OCI-LY1 (cell line): Measurements from ENCODE around the gene PRKAR1A.

Experiments
- H2AFZ ChIP-seq: fragments of 200-600 bp; sonication (generic), shearing (Covaris generic); 2 replicates; pipeline ENCODE4 v1.6.0; 2014; ENCODE audit warnings: antibody characterized with exemption, mild to moderate bottlenecking, low read length
- H3F3A ChIP-seq: fragments of 200-600 bp; sonication (generic), shearing (Covaris generic); 2 replicates; pipeline ENCODE4 v1.6.0; 2014; ENCODE audit warnings: mild to moderate bottlenecking, antibody characterized with exemption, low read length, moderate library complexity; ENCODE audit not compliant: insufficient read depth
- H3K27ac ChIP-seq: fragments of 200-600 bp; sonication (generic); 2 replicates; pipeline ENCODE4 v1.5.1; 2014; ENCODE audit warnings: low read length, mixed run types, mild to moderate bottlenecking, low read depth; ENCODE audit not compliant: poor library complexity, severe bottlenecking
- H3K27me3 ChIP-seq: fragments of 200-600 bp; sonication (generic); 2 replicates; pipeline ENCODE4 v1.6.0; 2014; ENCODE audit warnings: antibody characterized with exemption, mild to moderate bottlenecking, low read length, moderate library complexity; ENCODE audit not compliant: insufficient read depth
- H3K36me3 ChIP-seq: fragments of 200-600 bp; sonication (generic); 2 replicates; pipeline ENCODE4 v1.6.1; 2014; ENCODE audit warnings: mild to moderate bottlenecking, antibody characterized with exemption, low read length, moderate library complexity, mixed read lengths; ENCODE audit not compliant: insufficient read depth
- H3K4me1 ChIP-seq: fragments of 200-600 bp; sonication (generic); 2 replicates; pipeline ENCODE4 v1.5.1; 2014; ENCODE audit warnings: mild to moderate bottlenecking, low read length, moderate library complexity; ENCODE audit not compliant: insufficient read depth, severe bottlenecking
- H3K4me2 ChIP-seq: fragments of 200-600 bp; sonication (generic), shearing (Covaris generic); 2 replicates; pipeline ENCODE4 v1.6.1; 2014; ENCODE audit warnings: low read length
- H3K4me3 ChIP-seq: fragments of 200-600 bp; sonication (generic); 2 replicates; pipeline ENCODE4 v1.5.1; 2014; ENCODE audit warnings: low read length, low read depth, mild to moderate bottlenecking, mixed read lengths; ENCODE audit not compliant: poor library complexity, severe bottlenecking
- H3K79me2 ChIP-seq: fragments of 200-600 bp; shearing (Covaris generic); 2 replicates; pipeline ENCODE4 v1.6.1; 2016; ENCODE audit warnings: mixed run types, low read length, mixed read lengths; ENCODE audit not compliant: insufficient read depth
- H3K9ac ChIP-seq: fragments of 200-600 bp; sonication (generic), shearing (Covaris generic); 2 replicates; pipeline ENCODE4 v1.6.1; 2014; ENCODE audit warnings: mild to moderate bottlenecking, low read length, mixed read lengths
- H3K9me2 ChIP-seq: fragments of 200-600 bp; sonication (generic), shearing (Covaris generic); 2 replicates; pipeline ENCODE4 v1.6.1; 2014; ENCODE audit warnings: low read depth, mild to moderate bottlenecking, low read length, mixed read lengths
- H3K9me3 ChIP-seq: fragments of 200-600 bp; shearing (Covaris generic); 2 replicates; pipeline ENCODE4 v1.6.1; 2014; ENCODE audit warnings: low read length, mixed read lengths
- H4K20me1 ChIP-seq: fragments of 200-600 bp; sonication (generic), shearing (Covaris generic); 2 replicates; pipeline ENCODE4 v1.6.0; 2016; ENCODE audit warnings: mild to moderate bottlenecking, low read length; ENCODE audit not compliant: insufficient read depth
- CTCF ChIP-seq: fragments of 200-600 bp; sonication (generic), shearing (Covaris generic); IDR thresholded peaks from 2 replicates; pipeline ENCODE4 v1.5.1; 2017; ENCODE audit warnings: mild to moderate bottlenecking, antibody characterized with exemption, low read length, moderate library complexity, mixed read lengths
- EZH2 ChIP-seq: fragments of 200-600 bp; sonication (generic), shearing (Covaris generic); IDR thresholded peaks from 2 replicates; pipeline ENCODE4 v1.8.0; 2017; ENCODE audit warnings: borderline replicate concordance, mixed run types, mild to moderate bottlenecking, antibody characterized with exemption, low read length, moderate library complexity, mixed read lengths

PRKAR1A gene

GRCh38 chr17:68509141-68510057, 2.8 kb upstream of the PRKAR1A start:
- no peak for TF ChIP-seq EZH2
- no peak for TF ChIP-seq CTCF
- Histone ChIP-seq H4K20me1 (no peaks in the 10 kb centered on the region), H3K27me3 (no peaks in the 10 kb centered on the region), H2AFZ (no peak overlapping the region), H3F3A (no peaks in the 10 kb centered on the region), H3K27ac (peak overlapping the region; percentile 86), H3K4me3 (no peak overlapping the region), H3K79me2 (peaks cover 20% of the 10 kb centered on the region), H3K9me2 (no peaks in the 10 kb centered on the region), H3K4me2 (peak overlapping the region; percentile 22; the same call in 1 of the 2 replicates), H3K9me3 (no peaks in the 10 kb centered on the region), H3K36me3 (peaks cover 5% of the 10 kb centered on the region; the same call in 1 of the 2 replicates), H3K4me1 (peaks cover 34% of the 10 kb centered on the region), H3K9ac (peak overlapping the region; percentile 8; the same call in 1 of the 2 replicates)

- H3K4me1 ChIP-seq, result peaks cover 43% of the 10 kb centered on the region
- peak overlapping the region; percentile 86 for H3K27ac ChIP-seq
- no peaks in the 10 kb centered on the region for H3F3A ChIP-seq
- peak overlapping the region; percentile 83 for H3K9ac ChIP-seq
- no peaks in the 10 kb centered on the region for H3K9me3 ChIP-seq
- peak overlapping the region; percentile 85 for H3K4me2 ChIP-seq
- H3K79me2 ChIP-seq, result peaks cover 39% of the 10 kb centered on the region
- no peaks in the 10 kb centered on the region for H3K9me2 ChIP-seq
- TF ChIP-seq EZH2, result no peak
- no peak for TF ChIP-seq CTCF
- peak overlapping the region; percentile 80 for H3K4me3 ChIP-seq
- peaks cover 24% of the 10 kb centered on the region for H3K36me3 ChIP-seq
- no peaks in the 10 kb centered on the region for H3K27me3 ChIP-seq
- H2AFZ ChIP-seq, result no peak overlapping the region
- no peaks in the 10 kb centered on the region for H4K20me1 ChIP-seq
Observed at GRCh38 chr17:68511254-68511670, 968 bp upstream of the PRKAR1A start.

- Histone ChIP-seq H3K9me2 (no peaks in the 10 kb centered on the region), H3K9ac (peak overlapping the region; percentile 83), H3F3A (no peaks in the 10 kb centered on the region), H3K27me3 (no peaks in the 10 kb centered on the region), H3K4me3 (peak overlapping the region; percentile 80), H3K36me3 (peaks cover 29% of the 10 kb centered on the region), H3K4me1 (peaks cover 43% of the 10 kb centered on the region), H2AFZ (no peak overlapping the region), H3K9me3 (no peaks in the 10 kb centered on the region), H3K4me2 (peak overlapping the region; percentile 85), H3K79me2 (peaks cover 43% of the 10 kb centered on the region), H3K27ac (peak overlapping the region; percentile 86), H4K20me1 (no peaks in the 10 kb centered on the region)
- TF ChIP-seq EZH2 (no peak), CTCF (no peak)
Observed at GRCh38 chr17:68511671-68512246, 471 bp upstream of the PRKAR1A start.
